K562 (cell line): ENCODE data around the gene CLCNKB. TPM values are rescaled to one million over a fixed set of nuclear protein-coding genes. Genes with fewer than 3 reads are reported as not detected.

ENCODE experiments used
- CREBBP ChIP-seq: IDR thresholded peaks from one replicate; pipeline ENCODE4 v1.6.1; 2012; ENCODE audit warnings: low read depth, mild to moderate bottlenecking, control low read depth, inconsistent platforms, low read length
- FIP1L1 ChIP-seq: fragments of 200-400 bp; formaldehyde crosslinking; IDR thresholded peaks from 2 replicates; pipeline ENCODE4 v1.6.1; 2018; ENCODE audit warnings: mild to moderate bottlenecking, low read depth, low read length; ENCODE audit not compliant: poor library complexity, severe bottlenecking
- MYBL2 ChIP-seq, 2 experiments: fragments of 450-650 bp in 1 of 2; sonication (generic) in 1 of 2; formaldehyde crosslinking in 1 of 2; IDR thresholded peaks; 2 replicates each; pipeline versions ENCODE4 v1.6.1 to v1.8.1; 2017 to 2022; ENCODE audit warnings: borderline replicate concordance in 1 of 2, inconsistent platforms in 1 of 2, low read depth in 1 of 2, mild to moderate bottlenecking in 1 of 2, missing genetic modification reagents in 1 of 2, moderate library complexity in 1 of 2
- PHB2 ChIP-seq: fragments of 450-650 bp; IDR thresholded peaks from 2 replicates; pipeline ENCODE4 v1.6.1; 2017; ENCODE audit warnings: low read depth
- RCOR1 ChIP-seq, 2 experiments: IDR thresholded peaks; 2 replicates each; pipeline ENCODE4 v1.6.1; 2012; ENCODE audit warnings: low read depth in 2 of 2, low read length in 2 of 2, borderline replicate concordance in 1 of 2, improper control_type of control experiment in 1 of 2
- RREB1 ChIP-seq: fragments of 250-450 bp; sonication (Bioruptor Pico); IDR thresholded peaks from 2 replicates; pipeline ENCODE4 v1.4.0; 2020
- SIN3A ChIP-seq, 2 experiments: fragments of 150-350 bp in 1 of 2; IDR thresholded peaks; 2 replicates each; pipeline ENCODE4 v1.6.1; 2011 to 2016; ENCODE audit warnings: borderline replicate concordance in 2 of 2, low read depth in 2 of 2, low read length in 2 of 2, mild to moderate bottlenecking in 2 of 2, moderate library complexity in 2 of 2; ENCODE audit not compliant: control insufficient read depth in 1 of 2
- polyA plus RNA-seq, 8 experiments: library from polyadenylated mRNA; depleted of rRNA in 4 of 8; stranded (reverse) in 5 of 8; unstranded in 3 of 8; fragments of >200 nt; fragmentation: Nextera tagmentation in 2 of 8; fragmentation: Illumina TruSeq in 1 of 8; extraction: Ambion mirVana in 2 of 8; extraction: Trizol in 1 of 8; gene quantifications; 2 replicates each; pipeline versions ENCODE4 v1.2.1 to v1.2.3, GENCODE V29; 2011 to 2014; ENCODE audit warnings: inconsistent platforms in 1 of 8, missing spikeins in 1 of 8
- total RNA-seq, 7 experiments: library from RNA; depleted of rRNA in 6 of 7; stranded (reverse); fragments of >200 nt in 6 of 7; fragmentation: Illumina TruSeq in 2 of 7; extraction: Trizol in 2 of 7; gene quantifications; 2 replicates each; pipeline versions ENCODE4 v1.2.1 to v1.2.3, GENCODE V29; 2011 to 2021; ENCODE audit warnings: low replicate concordance in 1 of 7
- TF ChIP-seq, protein P1 (sequence below), 2 experiments: fragments of 450-650 bp in 1 of 2; sonication (generic) in 1 of 2; formaldehyde crosslinking in 1 of 2; IDR thresholded peaks; 2 replicates each; pipeline versions ENCODE4 v1.7.1 to v1.9.0; 2016 to 2022; ENCODE audit warnings: inconsistent platforms in 1 of 2, mild to moderate bottlenecking in 1 of 2, missing genetic modification reagents in 1 of 2

The CLCNKB gene
- total and polyA plus RNA-seq, 9 of the 15 experiments (the other 6 are each of a cell fraction or from before 2014, with no cell fraction given): 0.08 to 1.7 (median 0.64) TPM

DNA sequence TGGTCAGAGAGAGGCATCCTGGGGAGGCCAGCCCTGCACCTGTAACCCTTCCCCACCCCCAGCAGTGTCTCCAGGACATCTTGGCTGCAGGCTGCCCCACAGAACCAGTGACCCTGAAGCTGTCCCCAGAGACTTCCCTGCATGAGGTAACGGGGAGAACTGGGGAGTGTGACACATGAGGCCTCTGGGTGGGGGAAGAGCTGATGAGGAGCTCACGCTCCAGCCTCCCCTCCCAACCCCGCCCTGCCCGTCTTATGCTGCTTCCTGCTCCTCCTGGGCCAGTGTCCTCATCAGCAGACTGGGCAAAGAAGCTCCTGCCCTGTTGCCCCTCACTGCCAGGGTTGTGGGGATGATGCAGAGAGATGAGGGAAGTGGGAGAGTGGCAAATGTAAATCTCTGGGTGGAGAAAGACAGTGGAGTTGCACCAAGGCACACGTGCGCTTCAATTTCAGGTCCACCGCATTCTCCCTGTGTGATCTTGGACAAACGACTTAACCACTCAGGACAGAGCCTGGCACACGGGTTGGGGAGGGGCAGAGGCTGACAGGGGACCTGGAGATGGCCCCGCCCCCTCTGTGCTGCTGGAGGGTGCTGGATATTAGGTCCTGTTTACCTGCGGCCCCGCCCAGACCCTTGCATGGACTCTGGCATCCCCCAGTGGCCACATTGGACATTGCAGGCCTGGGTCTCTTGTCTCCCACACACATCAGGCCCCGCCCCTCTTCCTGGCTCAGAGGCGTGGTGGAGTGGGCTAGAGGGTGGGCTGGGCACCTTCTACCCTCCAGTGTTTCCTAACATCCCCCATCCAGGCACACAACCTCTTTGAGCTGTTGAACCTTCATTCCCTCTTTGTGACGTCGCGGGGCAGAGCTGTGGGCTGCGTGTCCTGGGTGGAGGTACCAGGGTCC, 12.3 kb downstream of the CLCNKB start (continued):
- TF ChIP-seq RREB1 (CRISPR knock-in tag) (no peak), RCOR1 (IDR thresholded peaks at IDR 0.05; ENCODE audit: borderline replicate concordance in 1 of 2, low read depth in 2 of 2, low read length in 2 of 2) (peak; percentile 13 to 71; a peak in 1 of 4 replicates), SIN3A (IDR thresholded peaks at IDR 0.05; ENCODE audit: borderline replicate concordance in 2 of 2, control insufficient read depth in 1 of 2, low read depth in 2 of 2, low read length in 2 of 2) (peak in 1 of 2 experiments; percentile 36; a peak in 1 of 4 replicates), PHB2 (no peak), MYBL2 (IDR thresholded peaks at IDR 0.05; ENCODE audit: low read depth) (no peak), MYBL2 (CRISPR knock-in tag; IDR thresholded peaks at IDR 0.05; ENCODE audit: borderline replicate concordance) (no peak), CREBBP (no peak), FIP1L1 (no peak)
- TF ChIP-seq, protein P1, sequence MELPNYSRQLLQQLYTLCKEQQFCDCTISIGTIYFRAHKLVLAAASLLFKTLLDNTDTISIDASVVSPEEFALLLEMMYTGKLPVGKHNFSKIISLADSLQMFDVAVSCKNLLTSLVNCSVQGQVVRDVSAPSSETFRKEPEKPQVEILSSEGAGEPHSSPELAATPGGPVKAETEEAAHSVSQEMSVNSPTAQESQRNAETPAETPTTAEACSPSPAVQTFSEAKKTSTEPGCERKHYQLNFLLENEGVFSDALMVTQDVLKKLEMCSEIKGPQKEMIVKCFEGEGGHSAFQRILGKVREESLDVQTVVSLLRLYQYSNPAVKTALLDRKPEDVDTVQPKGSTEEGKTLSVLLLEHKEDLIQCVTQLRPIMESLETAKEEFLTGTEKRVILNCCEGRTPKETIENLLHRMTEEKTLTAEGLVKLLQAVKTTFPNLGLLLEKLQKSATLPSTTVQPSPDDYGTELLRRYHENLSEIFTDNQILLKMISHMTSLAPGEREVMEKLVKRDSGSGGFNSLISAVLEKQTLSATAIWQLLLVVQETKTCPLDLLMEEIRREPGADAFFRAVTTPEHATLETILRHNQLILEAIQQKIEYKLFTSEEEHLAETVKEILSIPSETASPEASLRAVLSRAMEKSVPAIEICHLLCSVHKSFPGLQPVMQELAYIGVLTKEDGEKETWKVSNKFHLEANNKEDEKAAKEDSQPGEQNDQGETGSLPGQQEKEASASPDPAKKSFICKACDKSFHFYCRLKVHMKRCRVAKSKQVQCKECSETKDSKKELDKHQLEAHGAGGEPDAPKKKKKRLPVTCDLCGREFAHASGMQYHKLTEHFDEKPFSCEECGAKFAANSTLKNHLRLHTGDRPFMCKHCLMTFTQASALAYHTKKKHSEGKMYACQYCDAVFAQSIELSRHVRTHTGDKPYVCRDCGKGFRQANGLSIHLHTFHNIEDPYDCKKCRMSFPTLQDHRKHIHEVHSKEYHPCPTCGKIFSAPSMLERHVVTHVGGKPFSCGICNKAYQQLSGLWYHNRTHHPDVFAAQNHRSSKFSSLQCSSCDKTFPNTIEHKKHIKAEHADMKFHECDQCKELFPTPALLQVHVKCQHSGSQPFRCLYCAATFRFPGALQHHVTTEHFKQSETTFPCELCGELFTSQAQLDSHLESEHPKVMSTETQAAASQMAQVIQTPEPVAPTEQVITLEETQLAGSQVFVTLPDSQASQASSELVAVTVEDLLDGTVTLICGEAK (IDR thresholded peaks at IDR 0.05): peak; percentile 26; the same call in 1 of the 2 replicates
- TF ChIP-seq, protein P1 (CRISPR knock-in tag; IDR thresholded peaks at IDR 0.05): no peak
